Hepatic stellate cell (primary cell): ENCODE measurements around the gene TLR3.
"Not testable (repeated sequence)": the region's sequence is repeated elsewhere in the genome, so short reads cannot be mapped to it uniquely, and the experiment has no call there.

Experiments used
- DNase-seq: peaks from one replicate; pipeline ENCODE4 v3.0.0; 2011; ENCODE audit warnings: low spot score

The TLR3 gene

GRCh38 chr4:186050135-186050534, 18.8 kb upstream of the TLR3 start:
- not testable (repeated sequence) for DNase-seq

GRCh38 chr4:186051096-186051495, 17.9 kb upstream of the TLR3 start:
- DNase-seq = no peak

- no peak for DNase-seq
Observed at GRCh38 chr4:186058253-186058979, 10.5 kb upstream of the TLR3 start.

GRCh38 chr4:186058980-186059316, 10.0 kb upstream of the TLR3 start:
- DNase-seq = no peak

GRCh38 chr4:186061921-186062320, 7.0 kb upstream of the TLR3 start:
- no peak for DNase-seq

GRCh38 chr4:186067757-186068385, 1.1 kb upstream of the TLR3 start:
- DNase-seq = peak; percentile 30

DNA sequence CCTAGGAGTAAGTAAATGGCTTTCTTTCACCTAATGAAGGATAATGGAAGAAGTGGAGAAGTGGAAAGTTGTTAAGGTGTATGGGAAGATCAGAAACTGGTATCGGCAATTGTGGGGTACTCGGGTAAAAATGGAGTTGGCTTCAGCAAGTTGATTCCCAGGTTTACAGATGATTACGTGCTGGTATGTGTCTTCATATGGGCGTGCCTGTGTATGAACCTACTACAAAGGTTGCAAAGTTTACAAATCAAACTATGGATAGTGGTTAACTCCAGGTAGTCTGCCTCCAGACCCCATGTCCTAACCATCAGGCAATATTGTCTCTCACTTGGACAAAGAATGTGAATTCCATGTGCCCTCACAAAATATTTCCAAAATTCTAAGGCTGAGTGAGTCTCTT, 773 bp downstream of the TLR3 start:
- no peak for DNase-seq

DNA sequence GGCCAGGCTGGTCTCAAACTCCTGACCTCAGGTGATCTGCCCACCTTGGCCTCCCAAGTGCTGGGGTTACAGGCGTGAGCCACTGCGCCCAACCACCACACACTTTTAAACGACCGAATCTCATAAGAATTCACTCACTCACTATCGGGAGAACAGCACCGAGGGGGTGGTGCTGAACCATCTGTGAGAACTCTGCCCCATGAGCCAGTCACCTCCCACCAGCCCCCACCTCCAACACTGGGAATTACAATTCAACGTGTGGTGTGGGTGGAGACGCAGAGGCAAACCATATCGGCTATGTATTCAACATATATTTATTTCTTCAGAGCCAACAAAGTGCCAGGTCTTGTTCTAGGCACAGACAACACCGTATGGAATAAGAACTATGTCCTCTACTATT, 3.6 kb downstream of the TLR3 start:
- no peak for DNase-seq

GRCh38 chr4:186074189-186074588, 5.2 kb downstream of the TLR3 start:
- no peak for DNase-seq

DNA sequence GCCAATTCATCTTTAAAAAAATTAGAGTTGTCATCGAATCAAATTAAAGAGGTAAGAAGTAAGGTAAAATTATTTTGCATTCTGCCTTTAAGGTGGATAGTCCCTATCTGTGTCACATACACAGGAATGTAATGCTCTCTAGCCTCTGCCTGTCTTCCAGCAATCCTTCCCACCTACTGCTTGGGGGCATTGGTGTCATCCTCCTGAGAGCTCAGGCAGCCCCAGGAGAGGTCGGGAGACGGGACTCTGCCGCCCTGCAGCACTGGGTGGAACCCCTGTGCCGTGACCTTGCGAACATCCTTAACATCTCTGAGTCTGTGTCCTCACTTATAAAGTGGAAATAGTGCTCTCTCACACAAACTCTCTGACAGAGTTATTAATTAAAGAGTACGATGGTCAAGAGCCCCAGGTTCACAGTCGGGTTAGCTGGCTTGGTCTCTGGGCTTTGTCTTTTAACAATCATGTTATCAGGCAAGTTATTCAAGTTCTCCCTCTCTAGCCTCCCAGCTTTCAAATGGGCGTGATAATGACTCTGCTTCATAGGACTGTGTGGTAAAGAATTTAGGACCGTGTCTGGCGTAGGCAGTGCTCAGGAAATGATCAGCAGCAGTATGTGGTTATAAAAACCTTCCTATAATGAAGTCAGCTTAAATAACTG, 10.2 kb downstream of the TLR3 start:
- no peak for DNase-seq

DNA sequence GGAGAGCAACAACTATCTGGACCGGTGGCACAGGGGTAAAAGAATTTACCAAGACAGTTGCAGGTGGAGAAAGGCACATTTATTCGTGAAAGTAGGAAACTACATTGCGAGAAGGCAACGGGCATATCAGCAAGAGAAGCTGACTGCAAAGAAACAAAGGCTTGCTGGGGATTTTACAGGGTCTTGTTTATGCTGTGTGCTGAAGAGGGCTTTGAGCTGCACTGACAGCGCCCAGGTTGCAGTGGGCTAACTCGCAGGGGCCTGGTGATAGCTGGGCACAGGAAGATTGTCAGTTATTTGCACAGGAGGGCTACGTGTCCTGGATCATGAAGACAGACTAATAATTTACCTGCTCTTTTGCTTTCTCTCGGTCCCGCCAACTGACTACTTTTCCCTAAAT, 10.7 kb downstream of the TLR3 start:
- no peak for DNase-seq

DNA sequence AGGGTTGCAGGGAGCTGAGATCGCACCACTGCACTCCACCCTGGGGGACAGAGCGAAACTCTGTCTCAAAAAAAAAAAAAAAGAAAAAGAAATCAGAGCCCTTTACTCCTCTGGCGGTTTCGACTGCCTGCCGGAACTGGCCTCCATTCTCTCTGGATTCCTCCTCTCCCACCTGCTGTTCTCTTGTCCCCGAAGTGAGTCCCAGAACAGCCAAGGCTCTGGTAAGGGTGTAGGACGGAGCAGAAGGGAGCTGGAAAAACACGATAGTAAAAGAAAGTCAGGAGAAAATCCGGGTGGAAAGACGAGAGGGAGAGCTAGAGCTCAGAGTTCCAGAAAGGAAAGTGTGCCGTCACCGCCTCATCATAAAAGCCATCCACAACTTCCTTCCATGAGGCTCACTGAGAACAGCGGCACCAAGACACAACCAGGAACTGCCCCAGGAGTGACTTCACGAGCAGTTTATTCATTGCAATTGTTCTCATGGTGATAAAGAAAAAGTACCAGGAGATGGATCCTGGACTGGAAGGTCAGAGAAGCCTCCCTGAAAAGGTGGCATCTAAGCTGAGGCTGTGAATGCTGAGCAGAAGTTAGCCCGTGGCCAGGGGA, 12.3 kb downstream of the TLR3 start:
- DNase-seq = no peak

DNA sequence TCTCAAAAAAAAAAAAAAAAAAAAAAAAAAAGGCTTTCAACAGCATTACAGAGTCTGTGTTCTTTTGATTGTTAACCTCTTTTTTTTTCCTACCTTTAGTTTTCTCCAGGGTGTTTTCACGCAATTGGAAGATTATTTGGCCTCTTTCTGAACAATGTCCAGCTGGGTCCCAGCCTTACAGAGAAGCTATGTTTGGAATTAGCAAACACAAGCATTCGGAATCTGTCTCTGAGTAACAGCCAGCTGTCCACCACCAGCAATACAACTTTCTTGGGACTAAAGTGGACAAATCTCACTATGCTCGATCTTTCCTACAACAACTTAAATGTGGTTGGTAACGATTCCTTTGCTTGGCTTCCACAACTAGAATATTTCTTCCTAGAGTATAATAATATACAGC, 13.3 kb downstream of the TLR3 start:
- DNase-seq = no peak

- no peak for DNase-seq
Observed at GRCh38 chr4:186088523-186088922, 19.6 kb downstream of the TLR3 start.

- no peak for DNase-seq
Observed at GRCh38 chr4:186092296-186092695, 23.3 kb downstream of the TLR3 start.

- DNase-seq = no peak
Observed at GRCh38 chr4:186095406-186095805, 26.4 kb downstream of the TLR3 start.

DNA sequence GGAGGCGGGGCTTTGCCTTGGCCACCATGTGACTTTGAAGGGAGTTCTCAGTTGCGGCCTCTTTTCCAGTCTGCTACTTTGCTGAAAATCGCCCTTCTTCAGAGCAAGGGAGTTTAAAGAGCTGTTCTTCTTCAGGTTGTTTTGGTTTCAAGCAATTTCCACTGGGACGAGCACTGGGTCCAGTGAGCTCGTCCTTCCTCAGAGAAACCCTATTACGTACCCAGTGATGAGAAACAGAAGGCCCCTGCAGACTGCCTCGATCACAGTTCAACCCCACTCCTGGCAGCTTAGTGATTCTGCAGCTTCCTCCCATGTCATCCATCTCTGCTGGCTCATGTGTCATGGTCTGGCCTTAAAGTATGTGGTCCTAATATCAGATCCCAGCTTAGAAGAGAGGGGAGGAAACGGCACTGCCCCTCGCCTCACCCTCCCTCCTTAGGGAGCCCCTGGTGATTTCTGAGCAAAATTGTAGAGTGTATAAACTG, 27.8 kb downstream of the TLR3 start:
- no peak for DNase-seq

- no peak for DNase-seq
Observed at GRCh38 chr4:186097386-186097785, 28.4 kb downstream of the TLR3 start.

- no peak for DNase-seq
Observed at GRCh38 chr4:186102931-186103330, 34.0 kb downstream of the TLR3 start.

- no peak for DNase-seq
Observed at GRCh38 chr4:186104114-186104889, 35.3 kb downstream of the TLR3 start, which contains the start of gene FAM149A. FAM149A (plus strand) TSS chr4:186104704.

GRCh38 chr4:186104890-186105646, 36.1 kb downstream of the TLR3 start:
- DNase-seq = peak; percentile 22
